Dermis microvascular lymphatic vessel endothelial cell (primary cell): ENCODE data around the gene RUSF1. TPM values are rescaled to one million over a fixed set of nuclear protein-coding genes. Genes with fewer than 3 reads are reported as not detected.
A peak's percentile ranks its signal among the peaks of the same experiment; 100 is the strongest.
"Not testable (repeated sequence)": the region's sequence is repeated elsewhere in the genome, so short reads cannot be mapped to it uniquely, and the experiment has no call there.

Experiments
- DNase-seq, 2 donors: peaks; one replicate each; pipeline versions ENCODE4 v3.0.0 to v3.0.0-alpha.2; 2010; ENCODE audit warnings: low read depth in 2 of 2
- total RNA-seq: library from RNA; depleted of rRNA; stranded (reverse); fragments of >200 nt; gene quantifications from 2 replicates; pipeline ENCODE4 v1.2.1, GENCODE V29; 2014

The RUSF1 gene
- total RNA-seq, 1 donor from 2014 or later, result 18.4 TPM

DNA sequence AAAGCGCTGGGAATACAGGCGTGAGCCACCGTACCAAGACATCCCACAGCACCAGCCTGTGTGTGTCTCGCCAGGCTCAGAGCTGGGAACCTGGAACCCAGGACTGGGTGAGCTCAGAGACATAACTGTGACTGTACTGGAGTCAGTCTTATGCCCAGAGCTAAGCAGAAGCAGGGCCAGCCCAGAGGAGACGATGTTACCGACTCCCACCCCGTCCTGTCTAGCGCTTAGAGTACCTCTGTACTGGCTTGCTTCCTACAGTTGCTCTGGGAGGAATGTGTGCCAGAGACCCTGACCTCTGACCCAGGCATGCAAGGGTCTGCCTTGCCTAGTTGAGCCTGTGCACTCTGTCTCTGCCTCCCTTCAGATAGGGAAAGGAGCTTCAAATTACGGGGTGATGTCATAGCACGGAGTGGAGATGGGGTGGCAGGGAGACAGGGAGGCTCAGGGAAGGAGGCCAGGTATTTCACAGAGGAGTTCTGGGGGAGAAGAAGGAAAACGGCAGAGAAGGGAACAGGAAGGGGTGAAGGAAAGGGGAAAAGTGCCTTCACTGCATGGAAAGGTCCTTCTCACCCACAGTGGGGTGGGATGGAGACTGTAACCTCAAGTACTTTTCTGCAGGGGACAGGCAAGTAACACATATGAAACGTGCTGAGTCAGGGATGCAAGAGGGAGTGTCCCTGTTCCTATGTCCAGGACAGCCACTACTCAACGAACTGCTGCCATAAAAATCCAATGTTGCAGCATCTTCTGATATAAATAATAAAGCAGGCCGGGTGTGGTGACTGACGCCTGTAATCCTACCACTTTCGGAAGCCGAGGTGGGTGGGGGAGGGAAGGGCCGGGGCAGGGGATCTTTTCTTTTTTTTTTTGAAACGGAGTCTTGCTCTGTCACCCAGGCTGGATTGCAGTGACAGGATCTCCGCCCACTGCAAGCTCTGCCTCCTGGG is 54.7 kb downstream of the RUSF1 start:
- DNase-seq, result no peak

DNA sequence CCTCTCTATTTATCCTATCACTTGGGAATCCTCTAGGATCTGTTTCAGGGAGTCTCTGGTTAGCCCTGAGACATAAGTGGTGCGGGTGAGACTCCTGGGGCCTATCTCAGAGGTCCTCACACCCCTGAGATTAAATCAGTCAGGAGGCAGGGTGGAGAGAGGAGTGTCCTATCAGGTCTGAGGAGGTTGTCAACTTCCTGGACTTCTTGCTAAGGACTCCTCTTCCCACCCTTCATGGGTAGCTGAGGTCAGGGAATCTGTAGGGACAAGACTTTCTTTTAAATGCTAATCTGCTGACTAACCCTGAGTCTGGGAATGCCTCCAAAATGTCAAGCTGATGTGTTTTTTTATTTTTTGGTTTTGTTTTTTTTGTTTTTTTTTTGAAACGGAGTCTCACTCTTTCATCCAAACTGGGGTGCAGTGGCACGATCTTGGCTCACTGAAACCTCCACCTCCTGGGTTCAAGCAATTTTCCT is 55.5 kb downstream of the RUSF1 start:
- peak in 1 of 2 donors; percentile 34 for DNase-seq

DNA sequence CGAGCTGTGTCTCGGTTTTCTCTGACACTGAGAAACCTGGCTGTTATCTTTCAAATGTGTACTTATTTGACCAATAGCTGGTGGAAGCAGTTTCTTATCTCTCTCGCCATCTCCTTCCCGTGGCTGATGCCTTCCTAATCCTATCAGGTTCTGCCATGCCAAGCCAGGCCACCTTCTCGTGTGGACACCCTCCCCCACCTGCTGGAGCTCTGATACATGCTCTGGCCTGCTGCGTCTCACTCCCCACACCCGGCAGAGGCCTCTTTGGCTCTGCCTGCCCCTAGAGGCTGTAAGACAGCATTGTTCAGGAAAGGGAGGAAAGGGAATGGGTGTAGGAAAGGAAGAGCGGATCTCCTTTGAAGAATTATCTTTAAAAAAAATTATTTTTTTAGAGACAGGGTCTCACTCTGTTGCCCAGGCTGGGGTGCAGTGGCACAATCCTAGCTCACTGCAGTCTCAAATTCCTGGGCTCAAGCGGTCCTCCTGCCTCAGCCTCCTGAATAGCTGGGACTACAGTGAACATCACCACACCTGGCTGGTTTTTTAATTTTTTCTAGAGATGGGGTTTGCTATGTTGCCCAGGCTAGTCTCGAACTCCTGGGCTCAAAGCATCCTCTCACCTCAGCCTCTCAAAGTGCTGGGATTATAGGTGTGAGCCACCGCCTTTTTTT is 56.4 kb downstream of the RUSF1 start:
- peak in 1 of 2 donors; percentile 65 for DNase-seq

DNA sequence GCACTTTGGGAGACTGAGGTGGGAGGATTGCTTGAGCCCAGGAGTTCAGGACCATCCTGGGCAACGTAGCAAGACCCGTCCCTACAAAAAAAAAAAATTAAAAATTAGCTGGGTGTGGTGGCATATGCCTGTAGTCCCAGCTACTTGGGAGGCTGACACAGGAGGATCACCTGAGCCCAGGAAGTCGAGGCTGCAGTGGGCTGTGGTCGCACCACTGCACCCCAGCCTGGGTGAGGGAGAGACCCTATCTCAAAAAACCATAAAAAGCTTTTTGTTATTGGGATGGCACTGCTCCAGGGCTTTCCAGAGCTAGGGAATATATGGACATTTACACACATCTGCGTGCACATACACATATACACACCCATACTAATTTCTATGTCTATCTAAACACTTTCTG is 57.0 kb downstream of the RUSF1 start:
- no peak for DNase-seq

DNA sequence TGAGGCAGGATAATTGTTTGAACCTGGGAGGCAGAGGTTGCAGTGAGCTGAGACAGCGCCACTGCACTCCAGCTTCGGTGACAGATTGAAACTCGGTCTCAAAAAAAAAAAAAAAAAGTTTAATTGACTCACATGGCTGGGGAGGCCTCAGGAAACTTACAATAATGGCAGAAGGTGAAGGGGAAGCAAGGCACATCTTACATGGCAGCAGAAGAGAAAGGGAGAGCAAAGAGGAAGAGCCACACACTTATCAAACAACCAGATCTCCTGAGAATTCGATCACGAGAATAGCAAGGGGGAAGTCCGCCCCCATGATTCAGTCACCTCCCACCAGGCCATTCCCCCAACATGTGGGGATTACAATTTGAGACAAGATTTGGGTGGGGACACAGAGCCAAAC is 62.3 kb downstream of the RUSF1 start:
- DNase-seq, result not testable (repeated sequence)

- DNase-seq, result no peak
These were observed 66.2 kb downstream of the RUSF1 start for GRCh38 chr16:31441956-31442355.

- no peak for DNase-seq
These were observed 67.5 kb downstream of the RUSF1 start for GRCh38 chr16:31440516-31441184.

DNA sequence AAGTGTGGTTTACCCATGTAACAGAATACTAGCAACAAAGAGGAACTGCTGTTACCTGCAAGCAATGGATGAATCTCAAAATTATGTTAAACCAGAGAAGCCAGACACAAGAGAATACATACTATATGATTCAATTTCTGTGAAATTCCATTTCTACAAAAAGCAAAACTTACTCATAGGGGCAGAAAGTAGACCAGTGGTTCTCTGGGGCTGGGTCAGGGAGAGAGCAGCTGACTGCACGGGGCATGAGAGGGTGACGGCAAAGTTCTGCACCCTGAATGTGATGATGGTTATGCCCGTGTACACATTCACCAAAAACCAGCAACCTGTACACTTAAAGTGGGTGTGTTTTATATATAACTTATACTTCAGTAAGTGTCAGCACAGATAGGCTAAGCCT is 68.7 kb downstream of the RUSF1 start:
- no peak for DNase-seq

Other genes with a start within 250 kb of the RUSF1 start
- gene ITGAM, start 248.4 kb downstream of the RUSF1 start, total RNA-seq, result under 0.01 TPM in 2 replicates
- 0.63 and 0.64 TPM in 2 replicates for gene ITGAX, start 153.2 kb downstream of the RUSF1 start, total RNA-seq
- gene ITGAD, start 115.1 kb downstream of the RUSF1 start, total RNA-seq, result not detected in 2 replicates
- not detected in 2 replicates for gene COX6A2, start 80.0 kb downstream of the RUSF1 start, total RNA-seq
- gene ZNF843, start 65.6 kb downstream of the RUSF1 start, total RNA-seq, result under 0.01 and 0.13 TPM in 2 replicates
- gene ARMC5, start 48.9 kb downstream of the RUSF1 start, total RNA-seq, result 12.1 and 16.3 TPM in 2 replicates
- 26.2 and 40.7 TPM in 2 replicates for gene TGFB1I1, start 36.2 kb downstream of the RUSF1 start, total RNA-seq
- not detected in 2 replicates for gene SLC5A2, start 25.3 kb downstream of the RUSF1 start, total RNA-seq
- not detected in 2 replicates for gene AHSP, start 19.5 kb upstream of the RUSF1 start, total RNA-seq